Measurements from ENCODE around the gene HSPA1A.

The HSPA1A gene

DNA sequence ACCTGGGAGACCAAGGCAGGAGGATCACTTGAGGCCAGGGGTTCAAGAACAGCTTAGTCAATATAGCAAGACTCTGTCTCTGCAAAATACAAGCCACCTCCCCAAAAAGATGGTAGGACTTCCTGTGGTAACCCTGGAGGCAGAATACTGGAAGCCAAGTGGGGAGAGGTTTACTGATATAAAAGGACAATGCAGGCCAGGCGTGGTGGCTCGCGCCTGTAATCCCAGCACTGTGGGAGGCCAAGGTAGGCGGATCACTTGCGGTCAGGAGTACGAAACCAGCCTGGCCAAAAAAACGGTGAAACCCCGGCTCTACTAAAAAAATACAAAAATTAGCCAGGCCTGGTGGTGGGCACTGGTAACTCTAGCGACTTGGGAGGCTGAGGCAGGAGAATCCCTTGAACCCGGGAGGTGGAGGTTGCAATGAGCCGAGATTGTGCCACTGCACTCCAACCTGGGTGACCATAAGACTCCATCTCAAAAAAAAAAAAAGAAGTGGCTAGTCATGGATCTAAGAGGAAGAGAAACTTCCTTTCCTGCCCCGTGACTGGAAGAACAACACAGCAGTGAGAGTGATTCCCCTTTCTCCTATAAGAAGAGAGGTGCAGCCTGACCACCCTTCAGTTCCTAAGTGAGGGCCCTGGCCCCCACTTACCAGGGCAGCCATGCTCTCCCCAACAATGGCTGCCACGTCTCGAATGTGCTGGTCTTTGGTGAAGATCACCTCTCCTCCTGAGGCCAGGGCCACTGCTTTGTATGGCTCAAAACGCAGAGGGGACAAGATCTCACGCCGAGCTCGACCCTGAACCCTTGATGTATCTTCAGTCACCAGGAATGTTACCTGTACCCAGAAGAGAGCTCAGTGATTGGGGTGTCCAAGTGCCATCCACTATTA lies 46.7 kb upstream of the HSPA1A start:
- TF ChIP-seq RAD21 (IDR thresholded peaks at IDR 0.05; ENCODE audit: low read depth) = no peak
- TF ChIP-seq, protein P1, sequence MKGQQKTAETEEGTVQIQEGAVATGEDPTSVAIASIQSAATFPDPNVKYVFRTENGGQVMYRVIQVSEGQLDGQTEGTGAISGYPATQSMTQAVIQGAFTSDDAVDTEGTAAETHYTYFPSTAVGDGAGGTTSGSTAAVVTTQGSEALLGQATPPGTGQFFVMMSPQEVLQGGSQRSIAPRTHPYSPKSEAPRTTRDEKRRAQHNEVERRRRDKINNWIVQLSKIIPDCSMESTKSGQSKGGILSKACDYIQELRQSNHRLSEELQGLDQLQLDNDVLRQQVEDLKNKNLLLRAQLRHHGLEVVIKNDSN (IDR thresholded peaks at IDR 0.05) = no peak
- no peak for TF ChIP-seq TAF1 (IDR thresholded peaks at IDR 0.05; ENCODE audit: low read depth)
- TF ChIP-seq NFIC (IDR thresholded peaks at IDR 0.05) = no peak
- no peak for TF ChIP-seq EGR1 (IDR thresholded peaks at IDR 0.05)
- TF ChIP-seq CREB1 (IDR thresholded peaks at IDR 0.05; ENCODE audit: low read depth) = no peak
- TF ChIP-seq FOXM1 (IDR thresholded peaks at IDR 0.05; ENCODE audit: borderline replicate concordance, low read depth) = no peak
- TF ChIP-seq YY1 (IDR thresholded peaks at IDR 0.05; ENCODE audit: low read depth) = no peak
- TF ChIP-seq, protein P2, sequence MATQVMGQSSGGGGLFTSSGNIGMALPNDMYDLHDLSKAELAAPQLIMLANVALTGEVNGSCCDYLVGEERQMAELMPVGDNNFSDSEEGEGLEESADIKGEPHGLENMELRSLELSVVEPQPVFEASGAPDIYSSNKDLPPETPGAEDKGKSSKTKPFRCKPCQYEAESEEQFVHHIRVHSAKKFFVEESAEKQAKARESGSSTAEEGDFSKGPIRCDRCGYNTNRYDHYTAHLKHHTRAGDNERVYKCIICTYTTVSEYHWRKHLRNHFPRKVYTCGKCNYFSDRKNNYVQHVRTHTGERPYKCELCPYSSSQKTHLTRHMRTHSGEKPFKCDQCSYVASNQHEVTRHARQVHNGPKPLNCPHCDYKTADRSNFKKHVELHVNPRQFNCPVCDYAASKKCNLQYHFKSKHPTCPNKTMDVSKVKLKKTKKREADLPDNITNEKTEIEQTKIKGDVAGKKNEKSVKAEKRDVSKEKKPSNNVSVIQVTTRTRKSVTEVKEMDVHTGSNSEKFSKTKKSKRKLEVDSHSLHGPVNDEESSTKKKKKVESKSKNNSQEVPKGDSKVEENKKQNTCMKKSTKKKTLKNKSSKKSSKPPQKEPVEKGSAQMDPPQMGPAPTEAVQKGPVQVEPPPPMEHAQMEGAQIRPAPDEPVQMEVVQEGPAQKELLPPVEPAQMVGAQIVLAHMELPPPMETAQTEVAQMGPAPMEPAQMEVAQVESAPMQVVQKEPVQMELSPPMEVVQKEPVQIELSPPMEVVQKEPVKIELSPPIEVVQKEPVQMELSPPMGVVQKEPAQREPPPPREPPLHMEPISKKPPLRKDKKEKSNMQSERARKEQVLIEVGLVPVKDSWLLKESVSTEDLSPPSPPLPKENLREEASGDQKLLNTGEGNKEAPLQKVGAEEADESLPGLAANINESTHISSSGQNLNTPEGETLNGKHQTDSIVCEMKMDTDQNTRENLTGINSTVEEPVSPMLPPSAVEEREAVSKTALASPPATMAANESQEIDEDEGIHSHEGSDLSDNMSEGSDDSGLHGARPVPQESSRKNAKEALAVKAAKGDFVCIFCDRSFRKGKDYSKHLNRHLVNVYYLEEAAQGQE (IDR thresholded peaks at IDR 0.05; ENCODE audit: low read depth) = no peak
- no peak for TF ChIP-seq TCF12 (IDR thresholded peaks at IDR 0.05; ENCODE audit: low read depth)
- TF ChIP-seq ZBTB7A (IDR thresholded peaks at IDR 0.05; ENCODE audit: low read depth) = no peak
- TF ChIP-seq, protein P3, sequence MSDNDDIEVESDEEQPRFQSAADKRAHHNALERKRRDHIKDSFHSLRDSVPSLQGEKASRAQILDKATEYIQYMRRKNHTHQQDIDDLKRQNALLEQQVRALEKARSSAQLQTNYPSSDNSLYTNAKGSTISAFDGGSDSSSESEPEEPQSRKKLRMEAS (IDR thresholded peaks at IDR 0.05) = no peak
- TF ChIP-seq TEAD4 (IDR thresholded peaks at IDR 0.05) = no peak
- TF ChIP-seq CEBPB (IDR thresholded peaks at IDR 0.05) = no peak
- TF ChIP-seq EP300 (IDR thresholded peaks at IDR 0.05; ENCODE audit: borderline replicate concordance) = no peak

DNA sequence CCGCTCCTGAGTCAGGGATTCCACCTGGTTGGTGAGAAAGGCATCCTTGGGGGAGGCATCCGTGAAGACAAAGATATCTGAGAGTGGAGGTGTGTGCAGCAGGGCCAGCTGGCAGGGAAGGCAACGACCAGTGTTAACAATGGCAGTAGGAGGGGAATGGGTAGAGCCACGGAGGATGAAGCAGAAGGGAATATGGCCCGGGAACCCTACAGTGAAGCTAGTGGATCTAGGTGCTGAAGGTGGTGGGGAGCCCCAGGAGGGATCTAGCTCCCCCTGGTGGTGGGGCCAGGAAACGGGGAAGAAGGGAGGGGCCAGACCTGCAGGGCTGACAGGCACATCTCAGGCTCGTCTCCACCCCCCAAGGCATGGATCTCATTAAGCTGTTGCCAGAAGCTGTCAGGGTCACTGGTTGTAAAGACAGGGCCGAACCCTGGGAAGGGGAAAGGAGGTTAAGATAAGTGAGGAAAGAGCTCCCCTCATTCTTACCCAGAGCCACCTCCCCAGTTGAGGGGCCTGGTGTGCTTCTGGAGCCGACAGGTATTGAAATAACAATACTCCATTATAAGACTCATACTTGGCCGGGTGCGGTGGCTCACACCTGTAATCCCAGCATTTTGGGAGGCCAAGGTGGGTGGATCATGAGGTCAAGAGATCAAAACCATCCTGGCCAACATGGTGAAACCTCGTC lies 45.5 kb upstream of the HSPA1A start:
- TF ChIP-seq TEAD4 (IDR thresholded peaks at IDR 0.05) (no peak), RAD21 (IDR thresholded peaks at IDR 0.05; ENCODE audit: low read depth) (peak; percentile 76)

DNA sequence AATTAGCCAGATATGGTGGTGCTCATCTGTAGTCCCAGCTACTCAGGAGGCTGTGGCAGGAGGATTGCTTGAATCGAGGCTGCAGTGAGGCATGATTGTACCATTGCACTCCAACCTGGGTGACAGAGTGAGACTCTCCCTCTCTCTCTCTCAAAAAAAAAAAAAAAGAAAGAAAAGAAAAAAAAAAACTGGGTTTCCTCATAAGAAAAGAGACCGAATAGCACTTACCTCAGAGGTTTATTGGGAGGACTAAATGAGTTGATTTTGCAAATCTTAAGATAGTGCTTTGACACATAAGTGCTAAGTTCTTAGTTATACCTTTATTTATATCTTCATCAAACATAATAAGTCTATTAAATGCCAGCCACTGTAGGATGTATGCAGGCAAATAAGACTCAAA lies 44.5 kb upstream of the HSPA1A start:
- TF ChIP-seq RAD21 (IDR thresholded peaks at IDR 0.05; ENCODE audit: low read depth) (no peak), EP300 (IDR thresholded peaks at IDR 0.05; ENCODE audit: borderline replicate concordance) (no peak), FOXM1 (IDR thresholded peaks at IDR 0.05; ENCODE audit: borderline replicate concordance, low read depth) (no peak), ZBTB7A (IDR thresholded peaks at IDR 0.05; ENCODE audit: low read depth) (no peak), NFIC (IDR thresholded peaks at IDR 0.05) (no peak), TAF1 (IDR thresholded peaks at IDR 0.05; ENCODE audit: low read depth) (no peak), EGR1 (IDR thresholded peaks at IDR 0.05) (no peak), CREB1 (IDR thresholded peaks at IDR 0.05; ENCODE audit: low read depth) (no peak), TCF12 (IDR thresholded peaks at IDR 0.05; ENCODE audit: low read depth) (no peak)
- TF ChIP-seq, protein P2 (IDR thresholded peaks at IDR 0.05; ENCODE audit: low read depth) = no peak
- TF ChIP-seq, protein P1 (IDR thresholded peaks at IDR 0.05) = no peak

DNA sequence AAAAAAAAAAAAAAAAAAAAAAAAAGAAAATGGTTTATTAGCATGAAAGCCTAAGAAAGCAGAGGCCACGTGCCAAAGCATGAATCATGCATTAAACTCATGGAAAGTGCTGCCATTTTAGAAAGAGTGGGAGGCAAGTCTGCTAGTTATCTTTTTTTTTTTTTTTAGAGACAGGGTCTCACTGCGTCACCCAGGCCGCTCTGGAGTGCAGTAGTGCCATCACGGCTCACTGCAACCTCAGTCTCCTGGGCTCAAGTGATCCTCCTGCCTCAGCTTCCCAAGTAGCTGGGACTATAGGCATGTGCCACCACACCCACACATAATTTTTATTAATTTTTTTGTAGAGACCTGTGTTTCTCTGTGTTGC lies 43.4 kb upstream of the HSPA1A start:
- TF ChIP-seq, protein P3 (IDR thresholded peaks at IDR 0.05) = no peak
- TF ChIP-seq CREB1 (IDR thresholded peaks at IDR 0.05; ENCODE audit: low read depth) = no peak
- TF ChIP-seq EP300 (IDR thresholded peaks at IDR 0.05; ENCODE audit: borderline replicate concordance) = no peak
- TF ChIP-seq TEAD4 (IDR thresholded peaks at IDR 0.05) = no peak
- TF ChIP-seq ZBTB7A (IDR thresholded peaks at IDR 0.05; ENCODE audit: low read depth) = no peak
- TF ChIP-seq EGR1 (IDR thresholded peaks at IDR 0.05) = no peak

DNA sequence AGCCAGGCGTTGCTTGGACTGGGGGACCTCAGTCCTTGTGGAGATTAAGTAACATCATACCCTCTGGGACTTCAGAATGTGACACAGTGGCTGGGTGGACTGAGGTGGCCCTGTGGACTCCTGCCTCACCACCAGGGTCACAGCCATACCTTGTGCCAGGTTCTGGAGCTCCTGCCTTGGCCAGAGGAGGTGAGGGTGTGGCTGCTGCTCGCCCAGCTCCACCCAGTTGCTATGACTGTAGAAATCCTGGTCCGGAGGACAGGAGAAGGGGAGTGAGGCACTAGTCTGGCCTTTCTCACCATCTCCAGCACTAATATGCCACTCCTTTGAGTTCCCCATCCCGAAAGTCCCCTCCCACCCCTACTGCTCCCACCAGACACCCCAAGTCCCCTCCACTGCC lies 40.2 kb upstream of the HSPA1A start:
- TF ChIP-seq TAF1 (IDR thresholded peaks at IDR 0.05; ENCODE audit: low read depth) = no peak
- no peak for TF ChIP-seq EGR1 (IDR thresholded peaks at IDR 0.05)
- TF ChIP-seq, protein P2 (IDR thresholded peaks at IDR 0.05; ENCODE audit: low read depth) = no peak
- TF ChIP-seq, protein P1 (IDR thresholded peaks at IDR 0.05) = no peak
- TF ChIP-seq CEBPB (IDR thresholded peaks at IDR 0.05) = no peak
- no peak for TF ChIP-seq TEAD4 (IDR thresholded peaks at IDR 0.05)
- no peak for TF ChIP-seq EP300 (IDR thresholded peaks at IDR 0.05; ENCODE audit: borderline replicate concordance)
- TF ChIP-seq FOXM1 (IDR thresholded peaks at IDR 0.05; ENCODE audit: borderline replicate concordance, low read depth) = no peak
- TF ChIP-seq TCF12 (IDR thresholded peaks at IDR 0.05; ENCODE audit: low read depth) = no peak
- no peak for TF ChIP-seq NFIC (IDR thresholded peaks at IDR 0.05)
- TF ChIP-seq RAD21 (IDR thresholded peaks at IDR 0.05; ENCODE audit: low read depth) = no peak
- TF ChIP-seq ZBTB7A (IDR thresholded peaks at IDR 0.05; ENCODE audit: low read depth) = no peak
